ENCODE data around the gene KRTAP12-2. TPM values are rescaled to one million over a fixed set of nuclear protein-coding genes. Genes with fewer than 3 reads are reported as not detected.

Gene KRTAP12-2
- total RNA-seq, 2 donors from 2014 or later, result not detected

Small RNA genes within 50 kb of the gene (small RNA-seq; reads per million reads assigned to genes)
- gene KRTAP12-6P, result not detected

Other genes with a start within 250 kb of the KRTAP12-2 start
- gene LRRC3, start 211.4 kb downstream of the KRTAP12-2 start, total RNA-seq, result 1 to 10 TPM in 1 of 2 donors, under 1 TPM in 1; 0.33 to 1.0 TPM
- gene KRTAP10-1, start 126.7 kb downstream of the KRTAP12-2 start, total RNA-seq, result not detected
- not detected for gene KRTAP10-2, start 115.4 kb downstream of the KRTAP12-2 start, total RNA-seq
- gene KRTAP10-3, start 108.1 kb downstream of the KRTAP12-2 start, total RNA-seq, result not detected
- gene KRTAP10-4, start 93.2 kb downstream of the KRTAP12-2 start, total RNA-seq, result not detected
- not detected for gene KRTAP10-5, start 86.3 kb downstream of the KRTAP12-2 start, total RNA-seq
- gene KRTAP10-6, start 74.4 kb downstream of the KRTAP12-2 start, total RNA-seq, result not detected
- not detected for gene KRTAP10-7, start 66.3 kb downstream of the KRTAP12-2 start, total RNA-seq
- gene KRTAP10-8, start 54.8 kb downstream of the KRTAP12-2 start, total RNA-seq, result not detected
- not detected for gene KRTAP10-9, start 39.8 kb downstream of the KRTAP12-2 start, total RNA-seq
- not detected for gene KRTAP10-10, start 29.6 kb downstream of the KRTAP12-2 start, total RNA-seq
- gene KRTAP10-11, start 20.5 kb downstream of the KRTAP12-2 start, total RNA-seq, result not detected
- gene KRTAP12-4, start 12.3 kb downstream of the KRTAP12-2 start, total RNA-seq, result not detected
- not detected for gene KRTAP12-3, start 9.0 kb downstream of the KRTAP12-2 start, total RNA-seq
- not detected for gene KRTAP12-1, start 15.2 kb upstream of the KRTAP12-2 start, total RNA-seq
- not detected for gene KRTAP10-12, start 30.2 kb upstream of the KRTAP12-2 start, total RNA-seq
- gene TSPEAR, start 44.6 kb upstream of the KRTAP12-2 start, total RNA-seq, result under 1 TPM in 1 of 2 donors, not detected in 1; 0.52 TPM
- 10 to 100 TPM; 61.7 to 64.3 TPM for gene UBE2G2, start 134.9 kb upstream of the KRTAP12-2 start, total RNA-seq
- gene SUMO3, start 151.1 kb upstream of the KRTAP12-2 start, total RNA-seq, result 10 to 100 TPM; 20.4 to 33.2 TPM
- gene PTTG1IP, start 206.8 kb upstream of the KRTAP12-2 start, total RNA-seq, result 100 to 1,000 TPM in 1 of 2 donors, 10 to 100 TPM in 1; 71.5 to 106 TPM